Mesenchymal stem cell (in vitro differentiated cells and primary cell): Measurements from ENCODE around the gene RCL1.

Source experiments
- DNase-seq: peaks from one replicate; pipeline ENCODE4 v3.0.0-alpha.2; 2013
- H2AFZ ChIP-seq: one replicate; pipeline ENCODE4 v1.6.1; 2013; ENCODE audit warnings: low read depth, mild to moderate bottlenecking, control low read depth, inconsistent platforms, low read length, moderate library complexity
- H2AK5ac ChIP-seq: 2 replicates; pipeline ENCODE4 v1.6.1; 2013; ENCODE audit warnings: low read length, moderate library complexity, mild to moderate bottlenecking, inconsistent platforms; ENCODE audit not compliant: severe bottlenecking
- H2BK120ac ChIP-seq: one replicate; pipeline ENCODE4 v1.6.1; 2013; ENCODE audit warnings: low read depth, mild to moderate bottlenecking, inconsistent platforms, low read length, moderate library complexity
- H2BK12ac ChIP-seq, 2 experiments: one replicate each; pipeline ENCODE4 v1.6.1; 2013; ENCODE audit warnings: inconsistent platforms in 2 of 2, low read length in 2 of 2, mild to moderate bottlenecking in 2 of 2, moderate library complexity in 2 of 2, control low read depth in 1 of 2
- H2BK15ac ChIP-seq: one replicate; pipeline ENCODE4 v1.6.1; 2013; ENCODE audit warnings: mild to moderate bottlenecking, low read depth, inconsistent platforms; ENCODE audit not compliant: poor library complexity, severe bottlenecking
- H2BK5ac ChIP-seq: 2 replicates; pipeline ENCODE4 v1.6.1; 2013; ENCODE audit warnings: low read depth, mild to moderate bottlenecking, low read length, control low read depth, inconsistent platforms; ENCODE audit not compliant: poor library complexity, severe bottlenecking
- H3K14ac ChIP-seq, 2 experiments: one replicate each; pipeline ENCODE4 v1.6.1; 2013; ENCODE audit warnings: inconsistent platforms in 2 of 2, low read length in 2 of 2, control low read depth in 1 of 2, mild to moderate bottlenecking in 1 of 2, moderate library complexity in 1 of 2
- H3K18ac ChIP-seq, 2 experiments: one replicate each; pipeline ENCODE4 v1.6.1; 2013; ENCODE audit warnings: inconsistent platforms in 2 of 2, low read length in 2 of 2, control low read depth in 1 of 2, low read depth in 1 of 2, mild to moderate bottlenecking in 1 of 2
- H3K23ac ChIP-seq, 2 experiments: one replicate each; pipeline ENCODE4 v1.6.1; 2013; ENCODE audit warnings: inconsistent platforms in 2 of 2, low read length in 2 of 2, mild to moderate bottlenecking in 2 of 2, moderate library complexity in 2 of 2, control low read depth in 1 of 2
- H3K27ac ChIP-seq: 2 replicates; pipeline ENCODE4 v1.5.1; 2013; ENCODE audit warnings: mild to moderate bottlenecking, moderate library complexity, low read length, control low read depth, inconsistent platforms; ENCODE audit not compliant: poor library complexity, severe bottlenecking
- H3K27me3 ChIP-seq, 2 experiments: 2 replicates each; pipeline versions ENCODE4 v1.6.1 to v1.7.0; 2013; ENCODE audit warnings: low read length in 2 of 2, mild to moderate bottlenecking in 2 of 2, moderate library complexity in 2 of 2, control low read depth in 1 of 2, inconsistent platforms in 1 of 2; ENCODE audit not compliant: control insufficient read depth in 1 of 2, insufficient read depth in 1 of 2
- H3K36me3 ChIP-seq, 2 experiments: 2 replicates each; pipeline versions ENCODE4 v1.6.1 to v1.7.0; 2013; ENCODE audit warnings: low read length in 2 of 2, control low read depth in 1 of 2, inconsistent platforms in 1 of 2, low read depth in 1 of 2, mild to moderate bottlenecking in 1 of 2; ENCODE audit not compliant: insufficient read depth in 2 of 2, control insufficient read depth in 1 of 2
- H3K4ac ChIP-seq, 2 experiments: one replicate each; pipeline ENCODE4 v1.6.1; 2013; ENCODE audit warnings: inconsistent platforms in 2 of 2, low read length in 2 of 2, mild to moderate bottlenecking in 2 of 2, moderate library complexity in 2 of 2, control low read depth in 1 of 2, low read depth in 1 of 2
- H3K4me1 ChIP-seq: 2 replicates; pipeline ENCODE4 v1.6.1; 2013; ENCODE audit warnings: low read depth, low read length, control low read depth; ENCODE audit not compliant: control insufficient read depth, insufficient read depth
- H3K4me2 ChIP-seq: 2 replicates; pipeline ENCODE4 v1.6.1; 2013; ENCODE audit warnings: low read length, mild to moderate bottlenecking, inconsistent platforms; ENCODE audit not compliant: poor library complexity, severe bottlenecking
- H3K4me3 ChIP-seq, 2 experiments: 2 replicates each; pipeline versions ENCODE4 v1.5.1 to v1.7.0; 2013; ENCODE audit warnings: low read length in 2 of 2, mild to moderate bottlenecking in 2 of 2, control low read depth in 1 of 2, low read depth in 1 of 2; ENCODE audit not compliant: insufficient read depth in 1 of 2
- H3K79me1 ChIP-seq: replicated peaks from 2 replicates; pipeline ENCODE4 v1.6.1; 2013; ENCODE audit warnings: mild to moderate bottlenecking, control low read depth, low read length, inconsistent platforms; ENCODE audit not compliant: poor library complexity, severe bottlenecking
- H3K9ac ChIP-seq: 2 replicates; pipeline ENCODE4 v1.7.0; 2013; ENCODE audit warnings: mild to moderate bottlenecking, low read length, moderate library complexity
- H3K9me3 ChIP-seq: 2 replicates; pipeline ENCODE4 v1.7.0; 2013; ENCODE audit warnings: mild to moderate bottlenecking, low read length; ENCODE audit not compliant: control insufficient read depth
- H4K8ac ChIP-seq: one replicate; pipeline ENCODE4 v1.6.1; 2013; ENCODE audit warnings: inconsistent platforms, mild to moderate bottlenecking, low read length, moderate library complexity
- H4K91ac ChIP-seq: one replicate; pipeline ENCODE4 v1.6.1; 2013; ENCODE audit warnings: mild to moderate bottlenecking, low read length, inconsistent platforms
- WGBS: methylation state at CpG from one replicate; pipeline ENCODE4 v1.1.7; 2013; ENCODE audit warnings: mixed read lengths; 5-methylcytosine and 5-hydroxymethylcytosine counted together

The RCL1 gene

DNA sequence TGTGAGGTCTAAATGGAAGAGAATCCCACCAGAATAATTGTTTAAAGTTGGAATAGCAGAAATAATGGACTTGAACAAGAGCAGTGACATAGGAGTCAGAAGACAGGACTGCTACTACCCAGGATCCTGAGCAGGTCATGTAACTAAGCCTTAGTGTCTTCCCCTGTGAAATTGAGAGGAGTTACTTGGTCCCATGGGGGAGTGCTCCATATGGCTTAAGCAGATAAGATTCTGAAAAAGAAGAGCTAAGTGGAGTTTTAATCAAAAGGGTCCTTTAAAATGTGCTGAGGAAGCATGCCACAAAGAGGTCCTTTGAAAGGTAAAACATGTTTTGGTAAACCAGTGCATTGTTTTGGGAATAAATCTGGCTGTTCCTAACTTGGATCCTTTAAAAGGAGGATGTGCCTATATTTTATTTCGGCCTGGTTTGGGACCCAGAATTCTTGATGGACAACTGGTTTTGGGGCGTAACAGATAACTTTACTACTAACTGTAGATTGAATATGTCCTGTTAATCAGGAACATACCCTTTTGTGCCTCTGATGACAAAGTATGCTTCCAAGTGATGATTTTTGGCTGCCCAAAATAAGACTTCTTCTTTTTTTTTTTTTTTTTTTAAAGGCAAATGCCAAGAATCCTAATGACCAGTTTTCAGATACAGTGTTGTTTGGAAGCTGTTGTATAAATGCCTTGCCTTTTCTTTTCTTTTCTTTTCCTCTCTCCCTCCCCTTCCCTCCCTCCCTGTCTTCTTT lies 5.7 kb downstream of the RCL1 start:
- no peak overlapping the region for H2BK12ac ChIP-seq
- H3K9ac ChIP-seq, result no peak overlapping the region
- peaks cover 19% of the 10 kb centered on the region for H3K79me1 ChIP-seq
- no peak overlapping the region for H3K23ac ChIP-seq
- no peak overlapping the region for H2BK120ac ChIP-seq
- H3K4me3 ChIP-seq, result no peak overlapping the region
- no peak overlapping the region for H3K27ac ChIP-seq
- no peak for DNase-seq
- H3K18ac ChIP-seq, result no peak overlapping the region
- no peak overlapping the region for H3K4ac ChIP-seq
- no peak overlapping the region for H4K91ac ChIP-seq
- no peaks in the 10 kb centered on the region for H3K9me3 ChIP-seq
- no peak overlapping the region for H4K8ac ChIP-seq
- no peak overlapping the region for H2BK15ac ChIP-seq
- H2AFZ ChIP-seq, result no peak overlapping the region
- no peak overlapping the region for H3K4me2 ChIP-seq
- no peak overlapping the region for H3K14ac ChIP-seq
- H2AK5ac ChIP-seq, result no peak overlapping the region
- no peaks in the 10 kb centered on the region for H3K4me1 ChIP-seq
- H3K36me3 ChIP-seq, result no peaks in the 10 kb centered on the region
- no peaks in the 10 kb centered on the region for H3K27me3 ChIP-seq
- H2BK5ac ChIP-seq, result no peak overlapping the region
- no CpG with 5 or more reads among the region's 2 CpGs for WGBS

DNA sequence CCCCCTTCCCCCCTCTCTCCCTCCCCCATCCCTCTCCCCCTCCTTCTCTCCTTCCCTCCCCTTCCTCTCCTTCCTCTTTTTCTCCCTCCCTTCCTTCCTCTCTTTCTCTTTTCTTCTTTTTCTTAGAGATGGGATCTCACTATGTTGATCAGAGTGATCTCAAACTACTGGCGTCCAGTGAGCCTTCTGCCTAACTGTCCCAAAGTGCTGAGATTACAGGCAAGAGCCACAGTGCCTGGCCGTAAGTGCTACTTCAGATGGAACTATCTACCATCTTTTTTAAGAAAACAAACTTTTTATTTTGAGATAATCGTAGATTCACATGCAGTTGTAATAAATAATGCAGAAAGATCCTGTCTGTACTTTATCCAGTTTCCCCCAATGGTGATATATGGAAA lies 6.3 kb downstream of the RCL1 start:
- H3K9ac ChIP-seq, result no peak overlapping the region
- H3K79me1 ChIP-seq, result peaks cover 22% of the 10 kb centered on the region
- no peak overlapping the region for H3K4me3 ChIP-seq
- DNase-seq, result no peak
- no peak overlapping the region for H3K27ac ChIP-seq
- H3K4me1 ChIP-seq, result no peaks in the 10 kb centered on the region
- H4K8ac ChIP-seq, result no peak overlapping the region
- H3K14ac ChIP-seq, result no peak overlapping the region
- no peak overlapping the region for H2AFZ ChIP-seq
- H2BK5ac ChIP-seq, result no peak overlapping the region
- no peak overlapping the region for H2AK5ac ChIP-seq
- H3K27me3 ChIP-seq, result no peaks in the 10 kb centered on the region
- peaks cover 0 to under 1% of the 10 kb centered on the region in 2 experiments for H3K36me3 ChIP-seq
- H3K4me2 ChIP-seq, result no peak overlapping the region
- no peak overlapping the region for H3K18ac ChIP-seq
- no peak overlapping the region for H2BK120ac ChIP-seq
- H3K9me3 ChIP-seq, result no peaks in the 10 kb centered on the region
- 100% methylated on average over 1 of the region's 3 CpGs for WGBS
- no peak overlapping the region for H3K4ac ChIP-seq
- H3K23ac ChIP-seq, result no peak overlapping the region
- no peak overlapping the region for H2BK15ac ChIP-seq
- no peak overlapping the region for H4K91ac ChIP-seq
- H2BK12ac ChIP-seq, result no peak overlapping the region

DNA sequence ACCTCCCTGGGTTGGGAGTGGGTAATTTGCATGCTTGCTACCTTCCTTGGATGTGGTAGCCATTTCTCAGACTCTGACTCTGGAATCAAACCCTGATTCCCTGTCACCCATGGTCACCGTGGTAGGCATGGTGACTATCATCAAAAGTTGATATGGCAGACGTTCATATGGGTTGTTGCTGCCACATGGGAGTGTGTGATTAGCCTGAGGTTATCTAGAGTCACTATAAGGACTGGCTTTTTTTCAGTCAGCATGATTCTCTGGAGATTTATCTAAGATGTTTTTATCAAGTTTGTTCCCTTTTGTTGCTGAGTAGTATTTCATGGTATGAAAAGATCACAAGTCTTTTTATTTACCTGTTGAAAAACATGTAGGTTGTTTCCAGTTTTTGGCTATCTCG lies 7.0 kb downstream of the RCL1 start:
- Histone ChIP-seq H3K9ac (no peak overlapping the region), H3K4me1 (no peaks in the 10 kb centered on the region), H3K4ac (no peak overlapping the region), H3K27me3 (no peaks in the 10 kb centered on the region), H2BK15ac (no peak overlapping the region), H3K36me3 (peaks cover 0 to 8% of the 10 kb centered on the region in 2 experiments), H3K79me1 (peaks cover 29% of the 10 kb centered on the region), H3K14ac (no peak overlapping the region), H4K8ac (no peak overlapping the region), H3K4me3 (no peak overlapping the region), H3K18ac (no peak overlapping the region), H2BK120ac (no peak overlapping the region), H3K23ac (no peak overlapping the region), H3K9me3 (no peaks in the 10 kb centered on the region), H2BK12ac (no peak overlapping the region), H3K27ac (no peak overlapping the region), H3K4me2 (no peak overlapping the region), H2AK5ac (no peak overlapping the region), H2AFZ (no peak overlapping the region), H4K91ac (no peak overlapping the region), H2BK5ac (no peak overlapping the region)
- no peak for DNase-seq
- WGBS, result 94% methylated on average over 3 of the region's 3 CpGs

DNA sequence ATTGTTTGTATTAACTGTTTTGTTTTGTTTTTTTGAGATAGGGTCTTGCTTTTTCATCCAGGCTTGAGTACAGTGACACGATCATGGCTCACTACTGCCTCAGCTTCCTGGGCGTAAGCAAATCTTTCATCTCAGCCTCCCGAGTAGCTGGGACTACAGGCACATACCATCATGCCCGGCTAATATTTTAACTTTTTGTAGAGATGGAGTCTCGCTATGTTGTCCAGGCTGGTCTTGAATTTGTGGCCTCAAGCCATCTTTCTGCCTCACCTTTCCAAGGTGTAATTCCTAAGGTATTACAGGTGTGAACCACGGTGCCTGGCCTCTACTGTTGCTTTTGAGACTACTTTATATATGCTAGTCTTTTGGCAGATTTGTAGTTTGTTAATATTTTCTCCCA lies 8.4 kb downstream of the RCL1 start:
- no peak overlapping the region for H3K4me3 ChIP-seq
- no peak overlapping the region for H3K23ac ChIP-seq
- H3K79me1 ChIP-seq, result peaks cover 32% of the 10 kb centered on the region
- H2AFZ ChIP-seq, result no peak overlapping the region
- no peak overlapping the region for H2BK120ac ChIP-seq
- no peak overlapping the region for H3K27ac ChIP-seq
- H3K4me2 ChIP-seq, result no peak overlapping the region
- H3K14ac ChIP-seq, result no peak overlapping the region
- H2BK12ac ChIP-seq, result no peak overlapping the region
- no peak overlapping the region for H3K9ac ChIP-seq
- no peak overlapping the region for H4K8ac ChIP-seq
- no peak overlapping the region for H3K4ac ChIP-seq
- peaks cover 0 to 10% of the 10 kb centered on the region in 2 experiments for H3K36me3 ChIP-seq
- WGBS, result 97% methylated on average over 5 of the region's 6 CpGs
- DNase-seq, result no peak
- no peaks in the 10 kb centered on the region for H3K27me3 ChIP-seq
- peaks cover 8% of the 10 kb centered on the region for H3K9me3 ChIP-seq
- no peak overlapping the region for H2BK15ac ChIP-seq
- H2AK5ac ChIP-seq, result no peak overlapping the region
- no peak overlapping the region for H4K91ac ChIP-seq
- H2BK5ac ChIP-seq, result no peak overlapping the region
- no peaks in the 10 kb centered on the region for H3K4me1 ChIP-seq
- no peak overlapping the region for H3K18ac ChIP-seq
